ENCODE data around the gene WAC. TPM values are rescaled to one million over a fixed set of nuclear protein-coding genes. Genes with fewer than 3 reads are reported as not detected.

WAC gene
- total and polyA plus RNA-seq, 2 of the 13 experiments (the other 11 are each of a cell fraction or from before 2014, with no cell fraction given), result 69.1 to 96.2 TPM

- H4K20me1 ChIP-seq (ENCODE audit: insufficient read depth, low read length), result peaks cover 66% of the 10 kb centered on the region
- ATAC-seq (no peak), DNase-seq (ENCODE audit: low spot score) (no peak), FAIRE-seq (no peak)
- WGBS (ENCODE audit: low lambda C conversion rate), result 95% methylated on average over 3 of the region's 3 CpGs
- intact Hi-C loops (cut with micrococcal nuclease; ENCODE audit: unreplicated experiment) (no loop called here), in situ Hi-C loops (cut with HindIII; ENCODE audit: extremely low pct_ligation_motif_present, low pct_unique_long_range_greater_than_20kb) (no loop called here)
- H3K9ac ChIP-seq (ENCODE audit: insufficient read depth, low read depth, low read length), result no peak overlapping the region
- H2AFZ ChIP-seq (ENCODE audit: low read length), result no peak overlapping the region
- H3K79me2 ChIP-seq (ENCODE audit: insufficient read depth, low read length), result peaks cover 97% of the 10 kb centered on the region
- no peak overlapping the region for H3K4me3 ChIP-seq (replicated peaks in 1 of 3; ENCODE audit: insufficient read depth in 1 of 3, low read depth in 2 of 3, low read length in 3 of 3)
- H3K27me3 ChIP-seq (ENCODE audit: control insufficient read depth in 1 of 2, insufficient read depth in 2 of 2, low read length in 2 of 2), result no peaks in the 10 kb centered on the region
- no peak overlapping the region for H3K27ac ChIP-seq (ENCODE audit: extremely low read length, insufficient read depth, low read length)
- peaks cover 11 to 71% of the 10 kb centered on the region in 2 experiments for H3K36me3 ChIP-seq (replicated peaks in 1 of 2; ENCODE audit: control insufficient read depth in 1 of 2, insufficient read depth in 2 of 2, low read length in 2 of 2)
- no peak overlapping the region for H3K4me2 ChIP-seq (ENCODE audit: low read depth, low read length)
- CTCF ChIA-PET (ENCODE audit: low intra/inter-chr PET ratio, low total read pairs), result no interaction called here
- BruUV-seq (replicated peaks), result no TSS peak
- H3K9me3 ChIP-seq (ENCODE audit: low read length), result no peaks in the 10 kb centered on the region
- TF ChIP-seq RNF2 (conservative IDR thresholded peaks at IDR 0.05; ENCODE audit: low read depth) (no peak), MEIS1 (CRISPR knock-in tag; IDR thresholded peaks at IDR 0.05; ENCODE audit: borderline replicate concordance) (no peak), ZNF660 (CRISPR knock-in tag; IDR thresholded peaks at IDR 0.05; ENCODE audit: borderline replicate concordance, low read depth) (no peak), SKI (IDR thresholded peaks at IDR 0.05; ENCODE audit: partially characterized antibody) (no peak), ATF5 (CRISPR knock-in tag; IDR thresholded peaks at IDR 0.05; ENCODE audit: low read depth) (no peak), ZIK1 (CRISPR knock-in tag; IDR thresholded peaks at IDR 0.05; ENCODE audit: borderline replicate concordance, low read depth) (no peak), SMAD9 (CRISPR knock-in tag; IDR thresholded peaks at IDR 0.05) (no peak), ZNF343 (CRISPR knock-in tag; IDR thresholded peaks at IDR 0.05) (no peak), ZNF512 (CRISPR knock-in tag; IDR thresholded peaks at IDR 0.05) (no peak), RBM22 (optimal IDR thresholded peaks at IDR 0.05; ENCODE audit: low read length) (no peak)
- POLR2A ChIA-PET, result no interaction called here
- no peaks in the 10 kb centered on the region for H3K4me1 ChIP-seq (ENCODE audit: insufficient read depth, low read length)
Observed at GRCh38 chr10:28558186-28558585, 25.3 kb downstream of the WAC start.
